GM18520 (cell line): ENCODE measurements around the gene GMDS.

Experiments used
- ATAC-seq: cut with Tn5 transposase; IDR thresholded peaks from one replicate; pipeline ENCODE4 v1.9.1; 2021; ENCODE audit not compliant: unreplicated experiment

GMDS gene

DNA sequence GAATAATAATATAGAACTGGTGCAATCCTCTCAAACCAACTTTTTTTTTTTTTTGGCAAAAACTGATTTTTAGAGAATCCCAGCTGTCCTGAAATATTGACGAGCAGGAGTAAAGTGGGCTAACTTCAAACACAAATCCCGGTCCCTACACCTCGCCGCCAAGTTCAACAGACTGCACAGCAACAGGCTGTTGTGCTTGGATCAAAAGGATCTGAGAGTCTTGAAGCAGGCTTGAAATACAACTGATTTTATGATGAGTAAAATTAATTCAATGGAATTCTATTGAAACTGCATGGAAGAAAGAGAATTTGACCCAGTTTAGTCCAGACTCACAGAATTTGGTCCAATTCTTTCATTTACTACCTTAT, 463.6 kb downstream of the GMDS start:
- ATAC-seq: no peak

GRCh38 chr6:1781152-1781816, 464.1 kb downstream of the GMDS start:
- no peak for ATAC-seq

GRCh38 chr6:1780251-1780867, 465.0 kb downstream of the GMDS start:
- ATAC-seq: no peak

- ATAC-seq: no peak
Observed at GRCh38 chr6:1778686-1779235, 466.6 kb downstream of the GMDS start.

DNA sequence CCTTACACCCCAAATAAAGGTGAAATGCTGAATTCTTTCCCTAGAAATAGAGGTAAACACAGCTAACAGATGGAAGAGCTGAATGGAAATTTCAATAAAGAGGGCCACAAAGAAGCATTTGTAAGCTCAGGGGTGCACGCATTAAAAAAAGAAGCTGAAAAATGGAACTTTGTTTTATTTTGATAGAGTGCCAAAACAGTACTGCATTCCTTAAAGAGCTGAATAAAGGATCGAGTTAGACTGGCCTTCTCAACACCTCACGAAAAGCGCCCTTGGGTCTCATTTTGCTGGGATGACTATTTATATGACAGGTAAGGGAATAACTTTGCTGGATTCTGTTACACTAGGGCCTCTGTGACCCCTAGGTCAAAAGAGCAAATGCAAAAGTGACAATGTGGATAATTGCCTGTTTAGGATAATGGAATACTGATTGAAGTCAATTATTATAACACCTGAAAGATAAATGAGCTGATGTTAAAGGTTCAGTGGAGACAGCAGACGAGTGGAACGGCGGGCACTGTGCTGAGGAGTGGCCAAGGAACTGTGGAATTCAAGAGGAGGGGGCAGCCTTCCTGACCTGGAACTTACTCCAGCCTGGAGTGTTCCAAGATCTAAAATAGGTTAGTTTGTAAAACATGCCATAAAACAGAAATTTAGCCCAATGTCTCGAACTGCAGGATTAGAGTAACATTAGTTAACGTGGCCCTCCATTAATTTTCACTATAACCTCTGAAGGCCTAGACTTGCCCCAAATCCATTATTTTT, 467.3 kb downstream of the GMDS start:
- ATAC-seq: no peak

DNA sequence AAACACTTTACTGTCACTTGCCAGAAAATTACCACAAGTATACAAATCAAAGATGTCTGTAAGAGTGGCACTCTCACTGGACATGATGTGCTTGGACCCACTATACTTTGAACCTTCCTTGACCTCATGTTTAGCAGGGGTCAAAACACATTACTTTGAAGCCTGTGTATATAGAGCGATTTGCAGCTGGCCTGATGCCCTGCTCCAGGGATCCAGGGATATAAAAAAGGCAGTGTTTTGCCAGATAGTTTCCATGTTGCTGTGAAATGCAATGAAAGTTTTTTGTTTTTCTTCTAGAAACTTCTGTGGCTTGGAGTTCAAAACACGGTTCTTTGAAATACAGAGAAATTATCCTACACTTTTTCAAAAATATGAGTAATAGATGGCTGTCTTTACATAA, 470.0 kb downstream of the GMDS start:
- no peak for ATAC-seq

GRCh38 chr6:1774226-1774915, 471.0 kb downstream of the GMDS start:
- no peak for ATAC-seq

DNA sequence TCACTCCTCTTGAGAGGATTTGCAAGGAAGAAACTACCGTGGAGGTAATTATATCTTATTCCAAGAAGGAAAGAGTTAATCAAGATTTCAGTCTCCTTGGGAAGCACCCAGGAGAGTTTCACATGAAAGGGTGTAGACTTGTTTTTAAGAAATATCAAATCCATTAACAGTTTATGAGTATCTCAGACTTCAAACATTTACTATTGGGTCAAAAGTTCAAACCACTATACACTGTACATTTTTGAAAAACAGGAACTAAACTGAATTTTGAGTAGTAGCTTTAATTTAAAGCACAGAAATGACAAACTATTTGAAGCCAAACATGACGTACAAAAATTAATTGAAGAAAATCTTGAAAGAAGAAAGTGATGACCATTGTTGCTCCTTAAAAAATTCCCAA, 471.7 kb downstream of the GMDS start:
- no peak for ATAC-seq

- ATAC-seq: no peak
Observed at GRCh38 chr6:1770968-1771723, 474.3 kb downstream of the GMDS start.

DNA sequence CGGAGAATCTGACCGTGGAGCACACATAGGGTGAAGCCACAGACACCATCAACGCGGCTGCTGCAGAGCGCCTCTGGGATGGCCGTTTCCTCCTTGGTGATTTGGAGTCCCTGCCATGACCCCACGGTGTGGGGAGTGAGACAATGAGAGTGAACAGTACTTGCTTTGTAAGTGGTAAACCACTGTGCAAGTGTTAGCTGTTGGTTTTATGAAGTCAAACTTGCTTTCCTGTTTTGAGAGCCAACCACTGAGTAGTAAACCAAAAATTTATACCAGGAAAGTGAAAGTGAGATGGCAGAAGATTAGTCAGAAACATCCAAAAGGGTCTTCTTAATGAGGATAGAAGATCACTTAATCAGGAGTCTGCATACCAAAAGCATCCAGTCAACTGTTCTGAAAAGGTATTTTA, 475.0 kb downstream of the GMDS start:
- peak; percentile 75 for ATAC-seq

DNA sequence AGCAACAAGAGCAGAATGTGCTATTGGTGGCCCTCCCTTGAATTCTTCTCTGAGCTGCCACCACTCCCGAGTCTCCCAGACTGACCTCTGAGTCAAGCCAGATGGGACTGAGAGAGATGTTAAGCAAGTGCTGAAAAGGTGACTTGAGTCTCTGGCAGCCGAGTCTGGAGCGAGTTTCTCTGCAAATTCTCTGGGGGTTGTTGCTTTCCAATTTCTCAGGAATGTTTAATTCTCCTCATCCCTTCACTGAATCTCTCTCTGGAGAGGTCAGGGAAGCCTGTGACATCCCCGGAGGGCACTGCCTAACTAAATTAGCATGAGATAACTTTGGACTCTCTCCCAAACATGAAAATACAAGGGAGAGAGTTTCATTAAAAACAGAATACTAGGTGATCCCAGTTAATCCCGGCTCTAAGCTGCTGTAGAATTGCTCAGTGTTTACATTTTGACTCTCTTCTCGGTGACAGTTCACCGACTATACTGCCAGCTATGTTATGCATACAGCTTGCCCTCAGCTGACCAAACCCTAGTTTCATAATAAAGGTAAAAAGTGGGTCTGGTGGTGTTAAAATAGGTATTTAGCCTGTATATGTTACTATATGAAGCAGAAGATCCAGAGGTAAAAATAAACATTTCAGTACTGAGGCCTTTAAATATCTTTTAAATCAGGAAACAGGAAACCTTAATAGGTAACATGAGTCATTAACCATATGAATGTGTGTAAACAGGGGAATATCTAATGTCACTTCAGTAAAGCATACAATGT, 477.7 kb downstream of the GMDS start:
- ATAC-seq: no peak

GRCh38 chr6:1766654-1767053, 478.8 kb downstream of the GMDS start:
- ATAC-seq: no peak

DNA sequence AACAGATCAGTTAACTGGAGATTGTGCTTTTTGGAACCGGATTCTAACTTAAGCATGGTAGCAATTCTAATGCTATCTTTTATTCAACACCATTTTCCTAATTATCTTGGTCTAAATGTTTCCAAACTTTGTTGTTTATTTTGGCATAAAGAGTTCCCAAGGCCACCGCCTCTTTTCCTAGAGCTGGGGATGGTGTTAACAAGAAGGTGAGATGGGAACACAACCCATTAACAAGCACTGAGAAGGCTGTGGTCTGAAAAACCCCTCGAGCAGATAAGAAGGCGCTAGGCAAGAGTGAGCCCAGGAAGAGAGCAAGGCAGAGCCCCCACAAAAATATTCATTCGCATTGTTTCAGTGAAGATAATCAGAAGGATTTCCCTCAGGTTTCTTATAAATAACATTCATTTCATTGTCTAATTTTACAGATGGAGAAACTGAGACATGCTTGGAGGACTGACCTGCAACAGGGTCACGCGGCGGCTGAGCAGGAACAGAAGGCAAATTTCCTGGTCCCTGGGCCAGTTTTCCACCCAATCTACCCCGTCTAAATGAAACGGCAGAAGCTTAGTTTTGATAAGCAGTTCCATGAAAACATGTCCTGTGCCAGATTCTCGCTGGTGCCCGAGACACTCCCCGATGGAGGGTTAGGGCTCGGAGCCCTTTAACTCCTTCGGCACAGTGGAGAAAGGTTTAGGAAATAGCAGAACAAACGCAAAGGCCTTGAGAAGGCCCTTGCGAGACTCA, 480.1 kb downstream of the GMDS start:
- no peak for ATAC-seq

- no peak for ATAC-seq
Observed at GRCh38 chr6:1764397-1764987, 480.9 kb downstream of the GMDS start.

DNA sequence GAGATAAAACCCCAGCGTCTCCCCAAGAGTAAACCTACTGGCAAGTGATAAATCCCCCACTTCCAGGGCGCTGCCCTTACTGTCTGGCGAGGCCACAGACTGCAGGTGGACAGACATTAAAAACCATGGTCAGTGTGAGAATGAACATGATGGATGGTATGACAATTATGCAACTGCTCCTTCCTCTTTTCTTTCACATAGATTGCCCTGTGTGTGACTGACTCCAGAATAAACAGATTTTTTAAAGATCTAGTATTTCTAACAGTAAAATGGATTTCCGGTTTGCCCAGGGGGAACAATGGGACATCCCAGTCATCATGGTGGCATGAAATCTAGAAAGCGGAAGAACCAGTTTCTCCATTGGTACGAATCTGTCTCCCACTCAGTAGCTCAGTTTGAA, 482.0 kb downstream of the GMDS start:
- ATAC-seq: no peak

DNA sequence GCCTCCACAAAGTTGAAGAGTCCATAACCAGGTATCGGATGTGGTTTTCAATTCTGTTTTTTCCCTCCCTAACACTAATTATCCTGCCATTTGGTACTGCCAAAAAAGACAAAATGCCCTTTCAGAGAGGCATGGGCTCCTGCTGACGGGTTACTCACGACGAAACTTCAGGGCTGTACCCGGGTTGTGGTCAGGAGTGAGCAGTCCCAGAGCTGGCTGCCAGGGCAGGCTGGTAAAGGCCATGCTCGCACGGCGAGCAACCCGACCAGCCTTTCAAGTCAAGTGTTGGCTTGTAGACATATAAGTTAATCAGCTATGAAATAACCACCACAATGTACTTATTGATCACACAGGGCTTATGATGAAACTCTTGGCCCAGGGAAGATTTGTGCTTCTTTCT, 483.2 kb downstream of the GMDS start:
- ATAC-seq: no peak

DNA sequence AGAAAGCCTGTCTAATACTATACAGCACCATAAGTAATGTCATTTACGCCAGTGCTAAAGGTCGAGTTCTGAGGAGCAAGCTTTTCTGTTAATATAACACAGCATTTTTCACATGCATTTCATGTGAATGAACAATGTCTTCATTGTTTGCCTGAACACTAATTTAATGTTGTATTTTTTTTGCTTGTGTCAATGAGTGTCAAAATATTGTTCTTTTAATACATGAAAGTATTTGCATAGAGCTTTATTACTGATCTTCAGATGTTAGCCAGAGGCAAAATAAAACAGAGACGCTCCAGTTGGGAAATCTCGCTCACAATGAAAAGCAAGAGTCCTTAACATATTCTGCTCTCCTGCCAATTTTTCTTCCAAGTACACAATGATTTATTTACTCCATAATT, 483.9 kb downstream of the GMDS start:
- ATAC-seq: no peak

DNA sequence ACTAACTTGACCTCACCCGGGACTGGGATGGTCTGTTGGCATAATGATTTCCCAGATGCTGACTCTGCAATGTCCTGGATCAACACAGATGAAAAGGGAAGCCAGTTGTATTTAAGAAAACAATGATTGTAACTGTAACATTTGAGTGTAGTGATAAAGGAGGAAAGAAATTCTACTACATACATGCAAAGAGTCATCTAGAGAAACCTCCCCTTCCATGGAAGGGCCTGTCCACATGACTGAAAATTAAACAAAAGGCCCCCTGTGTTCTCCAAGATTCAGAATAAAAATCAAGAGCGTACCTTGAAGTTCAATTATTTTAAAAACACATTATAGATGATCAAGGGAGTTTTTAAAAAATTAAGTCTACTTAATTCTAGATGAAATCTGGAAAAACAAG, 484.5 kb downstream of the GMDS start:
- ATAC-seq: no peak

DNA sequence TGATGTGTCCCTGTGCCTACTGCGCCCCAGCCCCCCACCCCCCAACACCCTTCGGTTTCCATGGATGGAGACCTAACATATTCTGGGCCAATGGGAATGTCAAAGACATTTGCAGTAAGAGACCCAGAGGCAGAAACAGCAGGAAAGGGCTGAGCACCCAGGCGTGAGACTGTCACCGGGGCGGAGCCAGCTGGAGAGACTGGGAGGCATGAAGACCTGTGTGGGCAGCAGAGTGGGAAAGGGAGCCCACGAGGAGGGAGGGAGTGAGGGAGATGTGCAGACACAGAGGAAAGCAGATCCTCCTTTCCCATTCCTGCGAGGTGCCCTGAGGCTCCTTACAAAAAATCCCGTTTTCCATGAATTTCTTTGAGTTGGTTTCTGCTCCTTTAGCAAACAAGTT, 485.5 kb downstream of the GMDS start:
- ATAC-seq: no peak
